NCI-H82 treated with DMSO at 0.1 percent for 48 hours (cell line): ENCODE data around the gene NUDT16L1.

Experiments used
- DNase-seq: peaks from one replicate; lab custom pipeline; 2025; ENCODE audit not compliant: unreplicated experiment; lab: John Stamatoyannopoulos, UW

The NUDT16L1 gene

DNA sequence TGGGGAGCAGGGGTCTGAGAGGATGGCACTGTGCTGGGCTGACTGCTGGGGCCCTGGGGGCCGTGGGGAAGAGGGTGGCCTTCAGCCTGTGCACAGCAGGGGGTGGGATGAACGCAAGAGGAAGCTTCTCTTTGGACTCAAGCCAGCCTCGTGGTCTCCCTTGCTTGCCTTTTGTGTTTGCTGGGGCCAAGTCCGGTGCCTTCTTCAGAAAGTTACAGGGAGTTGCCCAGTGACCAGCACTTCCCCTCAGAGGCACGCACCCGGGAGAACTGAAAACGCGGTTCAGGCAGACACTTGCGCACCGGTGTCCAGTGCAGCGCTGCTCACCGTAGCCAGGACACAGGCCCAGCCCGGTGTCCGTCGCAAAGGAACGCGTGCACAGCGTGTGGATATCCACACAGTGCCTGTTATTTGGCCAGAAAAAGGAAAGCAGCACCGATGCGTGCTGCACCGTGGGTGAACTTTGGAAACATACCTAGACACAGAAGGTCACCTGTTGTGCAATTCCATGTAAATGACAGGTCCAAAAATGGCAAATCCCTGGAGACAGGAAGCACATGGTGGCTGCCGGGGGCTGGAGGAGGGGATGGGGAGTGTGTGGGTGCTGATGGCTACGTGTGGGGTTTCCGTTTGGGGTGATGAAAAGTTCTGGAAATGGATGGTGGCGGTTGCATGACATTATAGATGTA is 29.4 kb upstream of the NUDT16L1 start:
- no peak for DNase-seq

GRCh38 chr16:4664538-4665418 is 28.6 kb upstream of the NUDT16L1 start:
- DNase-seq: no peak

DNA sequence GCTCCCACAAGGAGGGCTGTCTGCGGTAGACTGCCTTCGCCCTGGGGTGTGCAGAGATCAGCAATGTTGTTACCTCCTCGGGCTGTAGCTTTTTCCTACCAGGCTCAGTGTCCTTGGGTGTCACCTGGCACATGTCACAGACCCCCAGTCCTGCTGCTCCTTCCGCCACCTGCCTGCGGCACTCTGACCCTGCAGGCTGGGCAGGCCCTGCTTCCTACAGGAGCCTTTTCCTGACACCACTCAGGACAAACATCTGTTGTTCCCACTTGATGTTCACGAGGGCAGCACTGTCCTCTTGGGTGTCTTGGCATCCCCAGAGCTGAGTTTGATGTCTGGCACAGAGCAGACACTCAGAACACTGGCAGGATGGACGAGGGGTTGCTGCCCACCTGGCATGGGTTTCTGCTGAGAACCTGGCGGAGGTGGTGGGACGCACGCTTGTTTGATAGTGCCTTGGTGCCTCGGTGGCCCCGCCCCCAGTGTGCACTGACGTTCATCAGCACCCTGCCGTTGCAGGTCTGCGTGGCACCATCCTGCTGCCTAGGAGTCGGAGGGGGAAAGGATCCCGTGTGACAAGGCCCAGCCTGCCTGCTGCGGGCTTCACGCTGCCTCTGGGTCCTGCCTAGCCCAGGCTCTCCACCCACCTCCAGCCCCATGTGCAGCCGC is 26.7 kb upstream of the NUDT16L1 start:
- DNase-seq: no peak

DNA sequence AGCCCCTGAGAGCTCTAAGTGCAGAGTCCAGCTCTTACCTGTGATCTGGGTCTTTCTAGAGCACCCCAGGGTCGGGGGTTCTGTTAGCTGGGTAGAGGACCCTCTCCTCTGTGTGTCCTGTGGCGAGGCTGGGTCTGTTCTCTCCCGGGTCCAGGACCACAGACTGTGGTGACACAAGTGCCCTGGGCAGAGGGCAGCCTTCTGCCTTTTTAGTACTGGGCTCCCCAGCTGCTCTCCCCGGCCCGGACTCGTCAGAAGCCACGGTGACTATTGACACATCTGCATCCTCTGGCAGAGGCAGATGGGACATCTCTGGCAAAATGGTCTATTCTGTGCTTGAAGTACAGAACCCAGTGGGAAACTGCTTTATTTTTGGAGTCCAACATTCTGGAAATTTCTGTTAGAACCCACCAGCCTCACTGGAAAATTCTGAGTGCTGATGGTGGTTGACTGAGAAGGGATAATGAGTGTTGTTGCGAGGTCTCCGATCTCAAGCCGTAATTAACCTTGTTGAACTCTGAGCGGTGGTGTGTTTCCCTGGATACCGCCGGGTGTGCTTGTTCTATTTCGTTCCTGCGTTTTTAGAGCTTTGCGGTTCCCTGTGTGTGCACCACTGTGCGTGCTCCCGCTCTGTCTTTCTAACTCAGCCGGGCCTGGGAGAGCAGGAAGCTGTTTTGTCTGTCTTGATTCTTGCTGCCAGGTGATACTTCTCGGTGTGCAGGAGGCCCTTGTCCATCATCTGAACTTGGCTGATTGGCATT is 26.0 kb upstream of the NUDT16L1 start:
- DNase-seq: no peak

GRCh38 chr16:4668313-4668960 is 24.9 kb upstream of the NUDT16L1 start:
- DNase-seq: no peak

GRCh38 chr16:4673387-4674046 is 19.8 kb upstream of the NUDT16L1 start:
- no peak for DNase-seq

DNA sequence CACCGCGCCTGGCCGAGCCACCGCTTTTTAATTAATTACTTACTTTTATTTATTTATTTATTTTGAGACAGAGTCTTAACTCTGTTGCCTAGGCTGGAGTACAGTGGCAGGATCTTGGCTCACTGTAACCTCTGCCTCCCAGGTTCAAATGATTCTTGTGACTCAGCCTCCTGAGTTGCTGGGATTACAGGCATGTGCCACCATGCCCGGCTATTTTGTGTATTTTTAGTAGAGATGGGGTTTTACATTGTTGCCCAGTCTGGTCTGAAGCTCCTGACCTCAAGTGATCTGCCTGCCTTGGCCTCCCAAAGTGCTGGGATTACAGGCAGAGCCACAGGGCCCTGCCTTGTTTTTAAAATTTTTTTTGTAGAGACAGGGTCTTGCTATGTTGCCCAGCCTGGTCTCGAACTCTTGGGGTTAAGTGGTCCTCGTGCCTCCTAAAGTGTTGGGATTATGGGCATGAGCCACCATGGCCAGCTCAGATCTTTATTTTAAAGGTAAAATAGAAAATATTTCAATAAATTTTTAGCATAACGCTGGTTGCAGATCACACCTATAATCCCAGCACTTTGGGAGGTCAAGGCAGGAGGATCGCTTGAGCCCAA is 18.3 kb upstream of the NUDT16L1 start:
- no peak for DNase-seq

GRCh38 chr16:4675864-4676786 is 17.2 kb upstream of the NUDT16L1 start:
- DNase-seq: no peak

- DNase-seq: no peak
These were observed 16.5 kb upstream of the NUDT16L1 start for GRCh38 chr16:4676831-4677230.

DNA sequence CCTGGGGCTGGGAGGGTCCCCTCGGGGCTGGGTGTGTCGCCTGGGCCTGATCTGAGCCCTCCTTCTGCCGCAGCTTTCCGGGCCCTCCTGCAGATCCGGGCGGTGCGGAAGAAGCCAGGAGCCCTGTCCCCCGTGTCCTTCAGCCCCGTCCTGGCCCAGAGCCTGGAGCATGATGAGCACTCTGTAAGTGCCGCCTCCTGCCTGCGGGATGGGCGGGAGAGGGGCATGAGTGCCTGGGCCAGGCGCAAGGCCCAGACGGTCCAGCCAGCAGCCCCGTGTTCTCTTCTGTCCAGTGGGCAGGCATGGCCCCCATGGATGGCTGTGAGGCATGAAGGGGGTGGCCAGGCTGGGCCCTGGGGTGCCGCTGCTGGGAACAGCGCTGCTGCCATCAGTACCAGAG is 16.0 kb upstream of the NUDT16L1 start:
- no peak for DNase-seq

- DNase-seq: no peak
These were observed 15.4 kb upstream of the NUDT16L1 start for GRCh38 chr16:4677994-4678393.

DNA sequence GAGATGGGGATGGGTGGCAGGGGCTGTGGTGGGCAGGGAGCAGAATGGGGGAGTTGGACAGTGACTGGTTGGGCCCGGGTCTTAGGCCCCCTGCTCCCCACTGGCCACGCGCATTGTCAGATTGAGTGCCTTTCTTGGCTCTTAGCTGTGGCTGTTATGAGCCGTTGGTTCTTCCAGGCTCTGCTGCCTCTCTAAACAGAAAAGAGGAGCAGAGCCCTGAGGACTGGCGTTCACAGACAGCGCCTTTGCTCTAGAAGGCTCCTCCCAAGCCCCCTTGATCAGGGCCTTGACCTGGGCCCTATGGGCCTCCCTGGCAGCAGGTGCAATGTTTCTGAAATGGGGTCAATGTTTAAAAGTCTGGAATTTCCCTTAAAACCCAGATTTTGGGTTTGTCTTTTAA is 14.8 kb upstream of the NUDT16L1 start:
- no peak for DNase-seq

GRCh38 chr16:4679156-4679849 is 14.1 kb upstream of the NUDT16L1 start:
- DNase-seq: no peak

DNA sequence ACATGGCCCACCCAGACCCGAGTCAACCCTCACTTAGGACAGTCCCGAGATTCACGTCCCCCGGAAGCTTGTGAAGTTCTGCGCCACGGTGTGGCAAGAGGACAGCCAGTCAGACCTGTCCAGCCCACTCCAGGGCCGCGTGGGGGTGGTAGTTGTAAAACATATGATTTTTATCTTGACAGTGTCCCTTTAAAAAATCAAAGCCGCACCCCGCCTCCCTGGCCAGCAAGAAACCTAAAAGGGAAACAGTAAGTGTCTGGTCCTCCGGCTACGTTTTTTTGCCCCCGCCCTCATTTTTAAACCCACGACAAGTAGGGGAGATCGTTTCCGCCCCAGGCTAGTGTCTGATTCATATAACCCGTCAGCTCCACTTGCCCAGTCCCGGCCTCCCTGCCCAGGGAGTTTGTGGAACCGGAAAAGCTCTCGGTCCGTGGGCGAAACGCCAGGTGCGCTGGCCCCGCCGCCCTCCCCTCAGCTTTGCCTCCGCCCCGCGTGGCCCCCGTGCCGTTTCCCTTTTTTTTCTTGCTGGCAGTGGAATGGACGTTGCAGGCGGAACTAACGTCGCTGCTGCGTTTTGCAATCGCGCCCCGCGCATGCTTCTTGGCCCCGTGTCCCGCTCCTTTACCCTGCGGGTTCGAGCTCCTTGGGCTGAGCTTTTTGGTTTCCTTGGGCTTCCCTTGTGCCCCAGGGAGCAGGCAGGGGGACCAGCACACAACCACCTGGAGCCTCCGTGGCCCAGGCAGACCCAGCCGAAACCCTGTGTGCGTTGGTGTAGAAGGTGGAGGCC is 13.3 kb upstream of the NUDT16L1 start:
- DNase-seq: no peak

DNA sequence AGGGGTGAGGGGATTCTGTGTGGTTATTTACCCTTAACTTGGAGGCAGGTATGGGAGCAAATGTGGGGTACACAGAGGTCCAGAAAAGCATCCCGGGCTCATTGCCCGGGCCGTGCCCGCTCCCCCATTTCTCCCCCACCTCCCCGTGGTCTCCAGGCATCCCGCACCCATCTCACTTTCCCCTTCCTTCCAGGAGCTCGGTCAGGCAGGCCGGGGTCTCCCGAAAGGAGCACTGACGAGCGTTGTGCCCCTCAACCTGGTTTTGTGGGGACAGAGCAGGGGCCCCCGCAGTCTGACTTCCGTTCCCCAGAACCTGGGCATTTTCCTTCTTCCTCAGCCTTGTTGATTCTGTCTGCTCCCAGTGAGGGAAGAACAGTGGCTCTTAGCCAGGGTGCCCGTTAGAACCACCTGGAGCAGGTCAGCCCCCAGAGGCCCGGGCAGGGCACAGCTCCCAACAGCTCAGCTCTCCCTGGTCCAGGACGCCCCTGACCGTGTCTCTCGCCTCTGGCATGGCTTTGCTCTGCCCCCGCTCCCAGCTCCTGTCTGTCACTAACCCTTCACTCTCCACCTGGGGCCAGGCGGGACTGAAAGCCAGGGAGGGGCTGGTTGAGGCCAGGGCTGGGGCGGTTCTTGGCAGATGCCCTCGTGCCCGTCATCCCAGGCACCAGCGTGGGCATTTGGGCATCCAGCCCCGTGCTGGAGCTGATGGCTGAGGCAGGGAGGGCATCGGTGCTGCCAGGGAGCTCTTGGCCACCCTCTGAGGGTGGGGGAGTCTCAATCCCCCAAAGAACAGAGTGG is 12.5 kb upstream of the NUDT16L1 start:
- no peak for DNase-seq

- DNase-seq: no peak
These were observed 11.8 kb upstream of the NUDT16L1 start for GRCh38 chr16:4681471-4682083.
